H9 (cell line): ENCODE data around the gene SLC4A2. TPM values are rescaled to one million over a fixed set of nuclear protein-coding genes. Genes with fewer than 3 reads are reported as not detected.

Experiments
- DNase-seq: peaks from one replicate; pipeline ENCODE4 v3.0.0-alpha.2; 2017
- H2AFZ ChIP-seq: one replicate; pipeline ENCODE4 v1.6.1; 2013; ENCODE audit warnings: mild to moderate bottlenecking, low read length, control low read depth, moderate library complexity
- H2AK5ac ChIP-seq: 2 replicates; pipeline ENCODE4 v1.6.1; 2013; ENCODE audit warnings: low read length, control low read depth, mixed read lengths; ENCODE audit not compliant: insufficient read length
- H2BK120ac ChIP-seq: one replicate; pipeline ENCODE4 v1.6.1; 2013; ENCODE audit warnings: low read depth, mild to moderate bottlenecking, low read length, control low read depth, inconsistent platforms; ENCODE audit not compliant: poor library complexity, severe bottlenecking
- H2BK12ac ChIP-seq: 2 replicates; pipeline ENCODE4 v1.6.1; 2013; ENCODE audit warnings: low read length, control low read depth, mixed read lengths, low read depth; ENCODE audit not compliant: insufficient read length
- H2BK15ac ChIP-seq: 2 replicates; pipeline ENCODE4 v1.6.1; 2013; ENCODE audit warnings: low read depth, low read length, control low read depth
- H2BK20ac ChIP-seq: one replicate; pipeline ENCODE4 v1.6.1; 2013; ENCODE audit warnings: low read depth, mild to moderate bottlenecking, low read length, control low read depth, inconsistent platforms; ENCODE audit not compliant: poor library complexity, severe bottlenecking
- H2BK5ac ChIP-seq: 2 replicates; pipeline ENCODE4 v1.6.1; 2013; ENCODE audit warnings: low read length, control low read depth, mixed read lengths; ENCODE audit not compliant: insufficient read length
- H3K14ac ChIP-seq: 2 replicates; pipeline ENCODE4 v1.6.1; 2013; ENCODE audit warnings: low read length, control low read depth; ENCODE audit not compliant: insufficient read depth
- H3K18ac ChIP-seq: 2 replicates; pipeline ENCODE4 v1.6.1; 2013; ENCODE audit warnings: low read depth, mild to moderate bottlenecking, mixed read lengths, low read length, control low read depth; ENCODE audit not compliant: insufficient read length
- H3K23ac ChIP-seq: 2 replicates; pipeline ENCODE4 v1.6.1; 2013; ENCODE audit warnings: low read length, control low read depth, mixed read lengths, low read depth; ENCODE audit not compliant: insufficient read length
- H3K23me2 ChIP-seq: 2 replicates; pipeline ENCODE4 v1.6.1; 2013; ENCODE audit warnings: low read depth, mild to moderate bottlenecking, mixed read lengths, low read length, control low read depth; ENCODE audit not compliant: insufficient read length, poor library complexity, severe bottlenecking
- H3K27ac ChIP-seq: 2 replicates; pipeline ENCODE4 v1.5.1; 2013; ENCODE audit warnings: low read length, control low read depth, mixed read lengths, low read depth; ENCODE audit not compliant: insufficient read length
- H3K27me3 ChIP-seq: 2 replicates; pipeline ENCODE4 v1.6.1; 2013; ENCODE audit warnings: low read length, control low read depth, inconsistent platforms; ENCODE audit not compliant: insufficient read depth
- H3K4ac ChIP-seq: 2 replicates; pipeline ENCODE4 v1.6.1; 2013; ENCODE audit warnings: low read depth, mild to moderate bottlenecking, control low read depth, inconsistent platforms, low read length, moderate library complexity
- H3K4me1 ChIP-seq: 2 replicates; pipeline ENCODE4 v1.6.1; 2013; ENCODE audit warnings: low read length, control low read depth, inconsistent platforms; ENCODE audit not compliant: insufficient read depth
- H3K4me2 ChIP-seq: 2 replicates; pipeline ENCODE4 v1.6.1; 2013; ENCODE audit warnings: low read length, control low read depth, mixed read lengths; ENCODE audit not compliant: insufficient read length, insufficient read depth
- H3K56ac ChIP-seq: 2 replicates; pipeline ENCODE4 v1.6.1; 2013; ENCODE audit warnings: low read depth, mild to moderate bottlenecking, mixed read lengths, low read length, control low read depth; ENCODE audit not compliant: insufficient read length
- H3K79me1 ChIP-seq: 2 replicates; pipeline ENCODE4 v1.6.1; 2013; ENCODE audit warnings: low read depth, mild to moderate bottlenecking, moderate library complexity, low read length, control low read depth, inconsistent platforms; ENCODE audit not compliant: insufficient read depth, poor library complexity, severe bottlenecking
- H3K79me2 ChIP-seq: 2 replicates; pipeline ENCODE4 v1.6.1; 2013; ENCODE audit warnings: low read length, control low read depth, inconsistent platforms; ENCODE audit not compliant: insufficient read depth
- H3K9ac ChIP-seq: 2 replicates; pipeline ENCODE4 v1.6.1; 2013; ENCODE audit warnings: low read length, control low read depth, mixed read lengths; ENCODE audit not compliant: insufficient read length; ENCODE audit errors: extremely low read depth
- H3K9me3 ChIP-seq: one replicate; pipeline ENCODE4 v1.6.1; 2013; ENCODE audit warnings: low read depth, low read length, inconsistent platforms; ENCODE audit not compliant: control insufficient read depth
- H3T11ph ChIP-seq: one replicate; pipeline ENCODE4 v1.6.1; 2013; ENCODE audit warnings: mild to moderate bottlenecking, low read length, control low read depth, inconsistent platforms
- H4K20me1 ChIP-seq: one replicate; pipeline ENCODE4 v1.6.1; 2013; ENCODE audit not compliant: control insufficient read depth, insufficient read length, insufficient read depth
- H4K5ac ChIP-seq: 2 replicates; pipeline ENCODE4 v1.6.1; 2013; ENCODE audit warnings: low read depth, mild to moderate bottlenecking, mixed read lengths, low read length, control low read depth; ENCODE audit not compliant: insufficient read length
- H4K8ac ChIP-seq: replicated peaks from 2 replicates; pipeline ENCODE4 v1.6.1; 2013; ENCODE audit warnings: low read length, control low read depth, mixed read lengths, low read depth; ENCODE audit not compliant: insufficient read length
- H4K91ac ChIP-seq: 2 replicates; pipeline ENCODE4 v1.6.1; 2013; ENCODE audit warnings: low read depth, mild to moderate bottlenecking, moderate library complexity, mixed read lengths, low read length, control low read depth; ENCODE audit not compliant: insufficient read length
- H3K27ac Mint-ChIP-seq, 3 experiments: 2 replicates in 2 of 3; 3 replicates in 1 of 3; pipeline ENCODE4 v1.8.0; 2020 to 2021; ENCODE audit warnings: mixed read lengths in 3 of 3, mild to moderate bottlenecking in 1 of 3, moderate library complexity in 1 of 3
- H3K27me3 Mint-ChIP-seq: 2 replicates; pipeline ENCODE4 v1.8.0; 2021; ENCODE audit warnings: low read depth, mild to moderate bottlenecking, moderate library complexity, mixed read lengths
- H3K36me3 Mint-ChIP-seq, 3 experiments: 2 replicates in 2 of 3; 3 replicates in 1 of 3; pipeline ENCODE4 v1.8.0; 2020 to 2021; ENCODE audit warnings: low read depth in 3 of 3, mixed read lengths in 3 of 3; ENCODE audit not compliant: insufficient read depth in 1 of 3
- H3K4me1 Mint-ChIP-seq, 2 experiments: 2 replicates each; pipeline ENCODE4 v1.8.0; 2020; ENCODE audit warnings: mixed read lengths in 2 of 2
- H3K4me3 Mint-ChIP-seq, 2 experiments: 2 replicates in 1 of 2; 3 replicates in 1 of 2; pipeline ENCODE4 v1.8.0; 2020 to 2021; ENCODE audit warnings: mild to moderate bottlenecking in 2 of 2, mixed read lengths in 2 of 2, moderate library complexity in 1 of 2
- H3K9me3 Mint-ChIP-seq, 2 experiments: 2 replicates in 1 of 2; 3 replicates in 1 of 2; pipeline ENCODE4 v1.8.0; 2020; ENCODE audit warnings: mild to moderate bottlenecking in 2 of 2, mixed read lengths in 2 of 2, moderate library complexity in 1 of 2
- WGBS: extraction: QIAGEN DNeasy Blood & Tissue Kit; methylation state at CpG from one replicate; pipeline ENCODE4 v1.1.7; 2013; ENCODE audit warnings: missing lambda C conversion rate, low lambda C conversion rate, mixed read lengths; ENCODE audit not compliant: insufficient read length; ENCODE audit errors: extremely low coverage; 5-methylcytosine and 5-hydroxymethylcytosine counted together
- total RNA-seq: library from RNA; stranded (reverse); gene quantifications from 2 replicates; pipeline ENCODE4 v1.2.1, GENCODE V29; 2021
- TF ChIP-seq, protein P1 (sequence below): fragments of 200-600 bp; sonication (generic); conservative IDR thresholded peaks from 3 replicates; pipeline ENCODE4 v1.8.0; 2021; ENCODE audit warnings: antibody characterized with exemption, mild to moderate bottlenecking

SLC4A2 gene
- total RNA-seq, 1 experiment from 2014 or later, result 136 TPM

DNA sequence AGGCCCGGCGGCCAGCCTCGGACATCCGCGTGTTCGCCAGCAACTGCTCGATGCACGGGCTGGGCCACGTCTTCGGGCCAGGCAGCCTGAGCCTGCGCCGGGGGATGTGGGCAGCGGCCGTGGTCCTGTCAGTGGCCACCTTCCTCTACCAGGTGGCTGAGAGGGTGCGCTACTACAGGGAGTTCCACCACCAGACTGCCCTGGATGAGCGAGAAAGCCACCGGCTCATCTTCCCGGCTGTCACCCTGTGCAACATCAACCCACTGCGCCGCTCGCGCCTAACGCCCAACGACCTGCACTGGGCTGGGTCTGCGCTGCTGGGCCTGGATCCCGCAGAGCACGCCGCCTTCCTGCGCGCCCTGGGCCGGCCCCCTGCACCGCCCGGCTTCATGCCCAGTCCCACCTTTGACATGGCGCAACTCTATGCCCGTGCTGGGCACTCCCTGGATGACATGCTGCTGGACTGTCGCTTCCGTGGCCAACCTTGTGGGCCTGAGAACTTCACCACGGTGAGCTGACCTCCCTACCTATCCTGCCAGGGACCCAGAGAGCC is 10.4 kb upstream of the SLC4A2 start:
- Mint-ChIP-seq H3K9me3 (no peaks in the 10 kb centered on the region), H3K27ac (0 out of 7 replicates have a peak overlapping the region, but pooled peaks of 1 of the 3 experiments have one; percentile 18), H3K4me1 (no peaks in the 10 kb centered on the region), H3K27me3 (peaks cover 52% of the 10 kb centered on the region), H3K4me3 (no peak overlapping the region), H3K36me3 (peaks cover 0 to 3% (median 0%) of the 10 kb centered on the region in 3 experiments; a peak in 1 of 7 replicates)
- no peak overlapping the region for H4K5ac ChIP-seq
- no peak overlapping the region for H3K9ac ChIP-seq
- no peak overlapping the region for H2BK5ac ChIP-seq
- H3K23me2 ChIP-seq, result no peaks in the 10 kb centered on the region
- no peak overlapping the region for H4K91ac ChIP-seq
- no peaks in the 10 kb centered on the region for H3K79me1 ChIP-seq
- TF ChIP-seq, protein P1, sequence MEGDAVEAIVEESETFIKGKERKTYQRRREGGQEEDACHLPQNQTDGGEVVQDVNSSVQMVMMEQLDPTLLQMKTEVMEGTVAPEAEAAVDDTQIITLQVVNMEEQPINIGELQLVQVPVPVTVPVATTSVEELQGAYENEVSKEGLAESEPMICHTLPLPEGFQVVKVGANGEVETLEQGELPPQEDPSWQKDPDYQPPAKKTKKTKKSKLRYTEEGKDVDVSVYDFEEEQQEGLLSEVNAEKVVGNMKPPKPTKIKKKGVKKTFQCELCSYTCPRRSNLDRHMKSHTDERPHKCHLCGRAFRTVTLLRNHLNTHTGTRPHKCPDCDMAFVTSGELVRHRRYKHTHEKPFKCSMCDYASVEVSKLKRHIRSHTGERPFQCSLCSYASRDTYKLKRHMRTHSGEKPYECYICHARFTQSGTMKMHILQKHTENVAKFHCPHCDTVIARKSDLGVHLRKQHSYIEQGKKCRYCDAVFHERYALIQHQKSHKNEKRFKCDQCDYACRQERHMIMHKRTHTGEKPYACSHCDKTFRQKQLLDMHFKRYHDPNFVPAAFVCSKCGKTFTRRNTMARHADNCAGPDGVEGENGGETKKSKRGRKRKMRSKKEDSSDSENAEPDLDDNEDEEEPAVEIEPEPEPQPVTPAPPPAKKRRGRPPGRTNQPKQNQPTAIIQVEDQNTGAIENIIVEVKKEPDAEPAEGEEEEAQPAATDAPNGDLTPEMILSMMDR, result no peak
- H3K27ac ChIP-seq, result no peak overlapping the region
- H3K23ac ChIP-seq, result no peak overlapping the region
- H3K9me3 ChIP-seq, result no peaks in the 10 kb centered on the region
- H3K18ac ChIP-seq, result no peak overlapping the region
- no peak overlapping the region for H3K4ac ChIP-seq
- no peak overlapping the region for H2BK15ac ChIP-seq
- H2BK12ac ChIP-seq, result no peak overlapping the region
- DNase-seq, result no peak
- H3T11ph ChIP-seq, result no peak overlapping the region
- H2BK120ac ChIP-seq, result no peak overlapping the region
- no peak overlapping the region for H2AFZ ChIP-seq
- no CpG with 5 or more reads among the region's 38 CpGs for WGBS
- no peaks in the 10 kb centered on the region for H4K20me1 ChIP-seq
- no peak overlapping the region for H3K14ac ChIP-seq
- H3K4me2 ChIP-seq, result no peak overlapping the region
- H3K4me1 ChIP-seq, result no peaks in the 10 kb centered on the region
- H3K27me3 ChIP-seq, result peaks cover 6% of the 10 kb centered on the region; the same call in 1 of the 2 replicates
- no peaks in the 10 kb centered on the region for H3K79me2 ChIP-seq
- no peak overlapping the region for H3K56ac ChIP-seq
- H4K8ac ChIP-seq, result no peak overlapping the region
- no peak overlapping the region for H2AK5ac ChIP-seq
- H2BK20ac ChIP-seq, result no peak overlapping the region
